ENCODE data around the gene PARP8. TPM values are rescaled to one million over a fixed set of nuclear protein-coding genes. Genes with fewer than 3 reads are reported as not detected.

Gene PARP8
- total RNA-seq, 1 donor from 2014 or later = 54.6 TPM

GRCh38 chr5:50786073-50786472 lies 119.6 kb downstream of the PARP8 start:
- intact Hi-C loops (cut with DNase I) = no loop called here
- no peak overlapping the region for H3K27ac ChIP-seq
- DNase-seq (no peak), ATAC-seq (no peak)
- TF ChIP-seq, protein P1, sequence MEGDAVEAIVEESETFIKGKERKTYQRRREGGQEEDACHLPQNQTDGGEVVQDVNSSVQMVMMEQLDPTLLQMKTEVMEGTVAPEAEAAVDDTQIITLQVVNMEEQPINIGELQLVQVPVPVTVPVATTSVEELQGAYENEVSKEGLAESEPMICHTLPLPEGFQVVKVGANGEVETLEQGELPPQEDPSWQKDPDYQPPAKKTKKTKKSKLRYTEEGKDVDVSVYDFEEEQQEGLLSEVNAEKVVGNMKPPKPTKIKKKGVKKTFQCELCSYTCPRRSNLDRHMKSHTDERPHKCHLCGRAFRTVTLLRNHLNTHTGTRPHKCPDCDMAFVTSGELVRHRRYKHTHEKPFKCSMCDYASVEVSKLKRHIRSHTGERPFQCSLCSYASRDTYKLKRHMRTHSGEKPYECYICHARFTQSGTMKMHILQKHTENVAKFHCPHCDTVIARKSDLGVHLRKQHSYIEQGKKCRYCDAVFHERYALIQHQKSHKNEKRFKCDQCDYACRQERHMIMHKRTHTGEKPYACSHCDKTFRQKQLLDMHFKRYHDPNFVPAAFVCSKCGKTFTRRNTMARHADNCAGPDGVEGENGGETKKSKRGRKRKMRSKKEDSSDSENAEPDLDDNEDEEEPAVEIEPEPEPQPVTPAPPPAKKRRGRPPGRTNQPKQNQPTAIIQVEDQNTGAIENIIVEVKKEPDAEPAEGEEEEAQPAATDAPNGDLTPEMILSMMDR (IDR thresholded peaks at IDR 0.05) = no peak
- H3K27me3 ChIP-seq (ENCODE audit: low read depth) = no peaks in the 10 kb centered on the region
- peaks cover 31% of the 10 kb centered on the region for H3K36me3 ChIP-seq
- no peaks in the 10 kb centered on the region for H3K9me3 ChIP-seq
- H3K4me3 ChIP-seq = no peak overlapping the region
- H3K4me1 ChIP-seq = no peaks in the 10 kb centered on the region

- Histone ChIP-seq H3K9me3 (no peaks in the 10 kb centered on the region), H3K36me3 (peaks cover 49% of the 10 kb centered on the region)
Observed at GRCh38 chr5:50791813-50792212, 125.4 kb downstream of the PARP8 start.

GRCh38 chr5:50792843-50793242 lies 126.4 kb downstream of the PARP8 start:
- Histone ChIP-seq H3K9me3 (no peaks in the 10 kb centered on the region), H3K36me3 (peaks cover 47% of the 10 kb centered on the region), H3K27ac (no peak overlapping the region), H3K4me3 (no peak overlapping the region), H3K27me3 (ENCODE audit: low read depth) (no peaks in the 10 kb centered on the region), H3K4me1 (no peaks in the 10 kb centered on the region)
- TF ChIP-seq, protein P1 (IDR thresholded peaks at IDR 0.05) = no peak
- no peak for ATAC-seq
- intact Hi-C loops (cut with DNase I) = no loop called here
- no peak for DNase-seq

More at GRCh38 chr5:50791813-50792212, 125.4 kb downstream of the PARP8 start:
- ATAC-seq (no peak), DNase-seq (no peak)
- intact Hi-C loops (cut with DNase I) = no loop called here
- TF ChIP-seq, protein P1 (IDR thresholded peaks at IDR 0.05) = no peak
- Histone ChIP-seq H3K27me3 (ENCODE audit: low read depth) (no peaks in the 10 kb centered on the region), H3K4me1 (no peaks in the 10 kb centered on the region), H3K4me3 (no peak overlapping the region), H3K27ac (no peak overlapping the region)

DNA sequence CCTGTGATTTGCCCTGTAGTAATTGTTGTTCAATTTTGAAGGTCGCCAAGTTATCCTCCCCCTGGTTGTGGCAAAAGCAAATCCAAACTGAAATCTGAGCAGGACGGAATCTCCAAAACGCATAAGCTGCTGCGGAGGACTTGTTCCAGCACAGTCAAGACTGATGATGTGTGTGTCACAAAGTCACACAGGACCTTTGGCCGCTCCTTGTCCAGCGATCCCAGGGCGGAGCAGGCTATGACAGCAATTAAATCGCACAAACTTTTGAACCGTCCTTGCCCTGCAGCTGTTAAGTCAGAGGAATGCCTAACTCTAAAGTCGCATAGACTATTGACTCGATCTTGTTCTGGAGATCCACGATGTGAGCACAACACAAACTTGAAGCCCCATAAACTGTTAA lies 128.4 kb downstream of the PARP8 start:
- H3K9me3 ChIP-seq = no peaks in the 10 kb centered on the region
- no peaks in the 10 kb centered on the region for H3K27me3 ChIP-seq (ENCODE audit: low read depth)
- no peaks in the 10 kb centered on the region for H3K4me1 ChIP-seq
- intact Hi-C loops (cut with DNase I) = no loop called here
- no peak overlapping the region for H3K4me3 ChIP-seq
- H3K36me3 ChIP-seq = peaks cover 33% of the 10 kb centered on the region
- H3K27ac ChIP-seq = no peak overlapping the region
- TF ChIP-seq, protein P1 (IDR thresholded peaks at IDR 0.05) = no peak
- no peak for ATAC-seq
- DNase-seq = no peak

DNA sequence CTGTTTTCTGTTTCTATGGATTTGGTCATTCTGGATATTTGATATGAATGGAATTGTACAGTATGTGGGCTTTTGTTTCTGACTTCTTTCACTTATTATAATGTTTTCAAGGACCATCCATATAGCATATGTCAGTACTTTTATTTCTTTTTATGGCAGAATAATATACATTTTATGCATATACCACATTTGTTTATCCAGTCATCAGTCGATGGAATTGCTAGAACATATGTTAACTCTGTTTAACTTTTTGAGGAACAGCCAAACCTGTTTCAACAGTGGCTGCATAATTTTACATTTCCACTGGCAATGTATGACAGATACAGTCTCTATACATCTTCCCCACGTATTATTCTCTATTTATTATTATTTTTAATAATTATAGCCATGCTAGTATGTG lies 131.6 kb downstream of the PARP8 start:
- intact Hi-C loops (cut with DNase I) = no loop called here
- no peaks in the 10 kb centered on the region for H3K4me1 ChIP-seq
- ATAC-seq = no peak
- peaks cover 25% of the 10 kb centered on the region for H3K36me3 ChIP-seq
- TF ChIP-seq, protein P1 (IDR thresholded peaks at IDR 0.05) = no peak
- no peak for DNase-seq
- no peak overlapping the region for H3K4me3 ChIP-seq
- H3K27ac ChIP-seq = no peak overlapping the region
- peaks cover 4% of the 10 kb centered on the region for H3K9me3 ChIP-seq
- no peaks in the 10 kb centered on the region for H3K27me3 ChIP-seq (ENCODE audit: low read depth)

GRCh38 chr5:50799596-50799995 lies 133.2 kb downstream of the PARP8 start:
- intact Hi-C loops (cut with DNase I) = no loop called here
- H3K4me1 ChIP-seq = no peaks in the 10 kb centered on the region
- DNase-seq (no peak), ATAC-seq (no peak)
- H3K9me3 ChIP-seq = peaks cover 7% of the 10 kb centered on the region
- H3K36me3 ChIP-seq = peaks cover 19% of the 10 kb centered on the region
- H3K4me3 ChIP-seq = no peak overlapping the region
- H3K27ac ChIP-seq = no peak overlapping the region
- TF ChIP-seq, protein P1 (IDR thresholded peaks at IDR 0.05) = no peak
- no peaks in the 10 kb centered on the region for H3K27me3 ChIP-seq (ENCODE audit: low read depth)
